AG09319 (cell line): ENCODE results near the gene SLC16A9.

Source experiments
- DNase-seq: peaks from one replicate; pipeline ENCODE4 v3.0.0-alpha.2; 2010; ENCODE audit warnings: low read depth; ENCODE audit errors: extremely low read depth
- TF ChIP-seq, protein P1 (sequence below): IDR thresholded peaks from 2 replicates; pipeline ENCODE4 v1.5.1; 2011; ENCODE audit warnings: low read depth, mild to moderate bottlenecking, inconsistent platforms, low read length, moderate library complexity

The SLC16A9 gene

GRCh38 chr10:59709395-59710125, at the start of gene SLC16A9:
Gene SLC16A9 (minus strand): TSS chr10:59709850. CDS start chr10:59684291, 25,559 bp downstream.
- DNase-seq = no peak
- TF ChIP-seq, protein P1, sequence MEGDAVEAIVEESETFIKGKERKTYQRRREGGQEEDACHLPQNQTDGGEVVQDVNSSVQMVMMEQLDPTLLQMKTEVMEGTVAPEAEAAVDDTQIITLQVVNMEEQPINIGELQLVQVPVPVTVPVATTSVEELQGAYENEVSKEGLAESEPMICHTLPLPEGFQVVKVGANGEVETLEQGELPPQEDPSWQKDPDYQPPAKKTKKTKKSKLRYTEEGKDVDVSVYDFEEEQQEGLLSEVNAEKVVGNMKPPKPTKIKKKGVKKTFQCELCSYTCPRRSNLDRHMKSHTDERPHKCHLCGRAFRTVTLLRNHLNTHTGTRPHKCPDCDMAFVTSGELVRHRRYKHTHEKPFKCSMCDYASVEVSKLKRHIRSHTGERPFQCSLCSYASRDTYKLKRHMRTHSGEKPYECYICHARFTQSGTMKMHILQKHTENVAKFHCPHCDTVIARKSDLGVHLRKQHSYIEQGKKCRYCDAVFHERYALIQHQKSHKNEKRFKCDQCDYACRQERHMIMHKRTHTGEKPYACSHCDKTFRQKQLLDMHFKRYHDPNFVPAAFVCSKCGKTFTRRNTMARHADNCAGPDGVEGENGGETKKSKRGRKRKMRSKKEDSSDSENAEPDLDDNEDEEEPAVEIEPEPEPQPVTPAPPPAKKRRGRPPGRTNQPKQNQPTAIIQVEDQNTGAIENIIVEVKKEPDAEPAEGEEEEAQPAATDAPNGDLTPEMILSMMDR = peak; percentile 26

- TF ChIP-seq, protein P1 = no peak
- DNase-seq = no peak
Measured at GRCh38 chr10:59757966-59758365, 48.3 kb upstream of the SLC16A9 start.

GRCh38 chr10:59754951-59755350, 45.3 kb upstream of the SLC16A9 start:
- no peak for DNase-seq
- TF ChIP-seq, protein P1 = no peak

- TF ChIP-seq, protein P1 = no peak
- DNase-seq = no peak
Measured at GRCh38 chr10:59753267-59753666, 43.6 kb upstream of the SLC16A9 start, which contains the start of gene MRLN. Gene MRLN (minus strand): TSS chr10:59753455.

DNA sequence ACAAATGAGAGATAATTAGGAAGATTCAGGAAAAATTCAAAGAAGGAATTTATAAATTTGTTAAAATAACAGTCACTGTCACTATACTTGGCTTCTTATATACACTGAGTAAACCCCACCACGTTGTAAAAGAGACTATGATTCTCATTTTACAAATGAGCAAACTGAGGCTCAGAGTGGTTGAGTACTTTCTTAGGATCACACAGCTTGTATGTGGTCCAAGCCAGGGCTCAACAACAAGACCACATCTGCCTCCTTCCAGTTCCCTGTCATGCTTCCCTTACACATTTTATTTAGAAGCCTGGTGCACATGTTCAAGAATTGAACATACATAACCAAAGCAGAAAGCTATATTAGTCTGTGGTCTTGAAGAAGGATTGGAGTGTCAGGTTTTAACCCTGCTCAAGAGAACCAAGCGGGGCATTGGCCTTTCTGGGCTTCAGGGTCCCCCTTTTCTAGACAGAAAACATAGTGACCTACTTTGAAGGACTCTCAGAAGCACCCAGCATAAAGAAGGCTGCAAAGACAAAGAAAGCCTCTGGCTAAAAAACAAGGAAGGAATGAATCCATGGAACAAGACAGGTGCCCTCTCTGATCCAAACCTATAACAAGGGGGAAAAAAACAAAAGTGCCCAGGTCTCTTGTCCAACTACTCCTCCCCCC, 42.8 kb upstream of the SLC16A9 start:
- DNase-seq = no peak
- TF ChIP-seq, protein P1 = no peak

GRCh38 chr10:59750155-59750945, 40.7 kb upstream of the SLC16A9 start:
- TF ChIP-seq, protein P1 = no peak
- DNase-seq = no peak

GRCh38 chr10:59748834-59749233, 39.2 kb upstream of the SLC16A9 start:
- TF ChIP-seq, protein P1 = no peak
- DNase-seq = no peak
